ENCODE measurements around the gene CCNY.

The CCNY gene

GRCh38 chr10:35394411-35394851 lies 58.1 kb downstream of the CCNY start:
- TF ChIP-seq EZH2phosphoT487 (IDR thresholded peaks at IDR 0.05; ENCODE audit: borderline replicate concordance) = no peak
- TF ChIP-seq CTCF (conservative IDR thresholded peaks at IDR 0.05; ENCODE audit: low read length) = no peak
- H3K4me2 ChIP-seq (ENCODE audit: low read depth, low read length, poor library complexity, severe bottlenecking) = no peak overlapping the region

GRCh38 chr10:35394934-35395333 lies 58.6 kb downstream of the CCNY start:
- H3F3A ChIP-seq (ENCODE audit: low read depth) = no peaks in the 10 kb centered on the region
- no peaks in the 10 kb centered on the region for H3K9me3 ChIP-seq (ENCODE audit: insufficient read depth, low read depth, low read length)
- TF ChIP-seq CTCF (conservative IDR thresholded peaks at IDR 0.05; ENCODE audit: low read length) (no peak), EZH2phosphoT487 (IDR thresholded peaks at IDR 0.05; ENCODE audit: borderline replicate concordance) (no peak)
- no peak overlapping the region for H3K4me3 ChIP-seq (ENCODE audit: low read length, poor library complexity, severe bottlenecking)
- no peaks in the 10 kb centered on the region for H3K36me3 ChIP-seq (ENCODE audit: insufficient read depth, low read length)
- H3K4me2 ChIP-seq (ENCODE audit: low read depth, low read length, poor library complexity, severe bottlenecking) = no peak overlapping the region
- no peaks in the 10 kb centered on the region for H3K27me3 ChIP-seq (ENCODE audit: insufficient read depth, low read length, poor library complexity, severe bottlenecking)
- H3K9ac ChIP-seq (ENCODE audit: low read depth, low read length, poor library complexity, severe bottlenecking) = no peak overlapping the region
- H3K4me1 ChIP-seq (ENCODE audit: insufficient read depth, low read length, poor library complexity, severe bottlenecking) = peaks cover 20% of the 10 kb centered on the region
- no peaks in the 10 kb centered on the region for H3K9me2 ChIP-seq (replicated peaks; ENCODE audit: low read depth, low read length)
- H3K79me2 ChIP-seq (ENCODE audit: insufficient read depth, low read length) = peaks cover 100% of the 10 kb centered on the region
- no peak overlapping the region for H2AFZ ChIP-seq (ENCODE audit: low read length)
- H4K20me1 ChIP-seq (ENCODE audit: insufficient read depth, low read length, poor library complexity, severe bottlenecking) = peaks cover 28% of the 10 kb centered on the region

More at GRCh38 chr10:35394411-35394851, 58.1 kb downstream of the CCNY start:
- Histone ChIP-seq H3F3A (ENCODE audit: low read depth) (no peaks in the 10 kb centered on the region), H3K4me3 (ENCODE audit: low read length, poor library complexity, severe bottlenecking) (no peak overlapping the region), H3K9me3 (ENCODE audit: insufficient read depth, low read depth, low read length) (no peaks in the 10 kb centered on the region), H3K9ac (ENCODE audit: low read depth, low read length, poor library complexity, severe bottlenecking) (no peak overlapping the region), H3K79me2 (ENCODE audit: insufficient read depth, low read length) (peaks cover 100% of the 10 kb centered on the region), H3K9me2 (replicated peaks; ENCODE audit: low read depth, low read length) (no peaks in the 10 kb centered on the region), H3K4me1 (ENCODE audit: insufficient read depth, low read length, poor library complexity, severe bottlenecking) (peaks cover 20% of the 10 kb centered on the region), H3K36me3 (ENCODE audit: insufficient read depth, low read length) (no peaks in the 10 kb centered on the region), H2AFZ (ENCODE audit: low read length) (no peak overlapping the region), H4K20me1 (ENCODE audit: insufficient read depth, low read length, poor library complexity, severe bottlenecking) (peaks cover 24% of the 10 kb centered on the region), H3K27me3 (ENCODE audit: insufficient read depth, low read length, poor library complexity, severe bottlenecking) (no peaks in the 10 kb centered on the region)

GRCh38 chr10:35396560-35397434 lies 60.5 kb downstream of the CCNY start:
- H4K20me1 ChIP-seq (ENCODE audit: insufficient read depth, low read length, poor library complexity, severe bottlenecking) = peaks cover 31% of the 10 kb centered on the region
- no peak overlapping the region for H3K9ac ChIP-seq (ENCODE audit: low read depth, low read length, poor library complexity, severe bottlenecking)
- H3K9me2 ChIP-seq (replicated peaks; ENCODE audit: low read depth, low read length) = no peaks in the 10 kb centered on the region
- H3K4me1 ChIP-seq (ENCODE audit: insufficient read depth, low read length, poor library complexity, severe bottlenecking) = peaks cover 20% of the 10 kb centered on the region
- H3K36me3 ChIP-seq (ENCODE audit: insufficient read depth, low read length) = no peaks in the 10 kb centered on the region
- no peak overlapping the region for H3K4me2 ChIP-seq (ENCODE audit: low read depth, low read length, poor library complexity, severe bottlenecking)
- H3K9me3 ChIP-seq (ENCODE audit: insufficient read depth, low read depth, low read length) = no peaks in the 10 kb centered on the region
- H2AFZ ChIP-seq (ENCODE audit: low read length) = no peak overlapping the region
- H3K27me3 ChIP-seq (ENCODE audit: insufficient read depth, low read length, poor library complexity, severe bottlenecking) = no peaks in the 10 kb centered on the region
- H3F3A ChIP-seq (ENCODE audit: low read depth) = no peaks in the 10 kb centered on the region
- no peak overlapping the region for H3K4me3 ChIP-seq (ENCODE audit: low read length, poor library complexity, severe bottlenecking)
- peaks cover 98% of the 10 kb centered on the region for H3K79me2 ChIP-seq (ENCODE audit: insufficient read depth, low read length)
- no peak for TF ChIP-seq EZH2phosphoT487 (IDR thresholded peaks at IDR 0.05; ENCODE audit: borderline replicate concordance)
- TF ChIP-seq CTCF (conservative IDR thresholded peaks at IDR 0.05; ENCODE audit: low read length) = no peak

Measured in Loucy (cell line).